Measurements from ENCODE around the gene TMEM42.

- TF ChIP-seq EZH2 (IDR thresholded peaks at IDR 0.05; ENCODE audit: low read depth, low read length, severe bottlenecking) = no peak
- peak; percentile 29 to 32 (median 31) for TF ChIP-seq CTCF (IDR thresholded peaks at IDR 0.05; ENCODE audit: control extremely low read depth in 1 of 3, insufficient read depth in 1 of 3, low read depth in 1 of 3, low read length in 3 of 3)
- no peak for TF ChIP-seq ZNF274 (IDR thresholded peaks at IDR 0.05; ENCODE audit: borderline replicate concordance, extremely low read depth, low read length)
- TF ChIP-seq EGR1 (IDR thresholded peaks at IDR 0.05; ENCODE audit: borderline replicate concordance, low read depth, low read length) = no peak
- peak; percentile 92 for TF ChIP-seq PHF8 (conservative IDR thresholded peaks at IDR 0.05; ENCODE audit: low read depth, low read length)
- TF ChIP-seq POLR2A (IDR thresholded peaks at IDR 0.05; ENCODE audit: control extremely low read depth in 1 of 2, low read depth in 2 of 2, low read length in 2 of 2) = peak; percentile 89 to 92
- TF ChIP-seq TAF1 (IDR thresholded peaks at IDR 0.05; ENCODE audit: low read depth, low read length) = peak; percentile 88
- no peak for TF ChIP-seq JUN (IDR thresholded peaks at IDR 0.05; ENCODE audit: low read depth, low read length)
- TF ChIP-seq TCF12 (IDR thresholded peaks at IDR 0.05; ENCODE audit: low read depth, low read length) = 0 out of 2 replicates have a peak, but pooled peaks have one; percentile 7
- TF ChIP-seq SIRT6 (IDR thresholded peaks at IDR 0.05; ENCODE audit: low read length) = no peak
- TF ChIP-seq SIN3A (conservative IDR thresholded peaks at IDR 0.05 in 1 of 2, IDR thresholded peaks at IDR 0.05 in 1 of 2; ENCODE audit: low read depth in 1 of 2, low read length in 2 of 2) = no peak
- TF ChIP-seq MAX (IDR thresholded peaks at IDR 0.05) = peak; percentile 92
- TF ChIP-seq NRF1 (IDR thresholded peaks at IDR 0.05; ENCODE audit: low read depth, low read length) = no peak
Observed at GRCh38 chr3:44861412-44862225, at the start of gene TMEM42.

All from H1 (cell line).